Aorta (tissue), 5 donors: ENCODE measurements around the gene SMIM45.
A peak's percentile ranks its signal among the peaks of the same experiment; 100 is the strongest.

Source experiments
- ATAC-seq: fragments of 200-7000 bp; cut with Tn5 transposase; one replicate; pipeline ENCODE4 v1.9.1; 2022; ENCODE audit warnings: moderate library complexity; ENCODE audit not compliant: low FRiP score
- DNase-seq, 2 donors: peaks; one replicate each; pipeline ENCODE4 v3.0.0-alpha.2; 2020
- H3K27ac ChIP-seq, 2 donors: one replicate each; pipeline ENCODE4 v1.5.1; 2013; ENCODE audit warnings: low read length in 2 of 2, mild to moderate bottlenecking in 2 of 2, moderate library complexity in 2 of 2, control low read depth in 1 of 2, inconsistent platforms in 1 of 2, low read depth in 1 of 2
- H3K27me3 ChIP-seq, 2 donors: one replicate each; pipeline ENCODE4 v1.6.1; 2013; ENCODE audit warnings: control low read depth in 1 of 2, low read length in 1 of 2, mild to moderate bottlenecking in 1 of 2, moderate library complexity in 1 of 2; ENCODE audit not compliant: insufficient read depth in 2 of 2, control insufficient read depth in 1 of 2
- H3K36me3 ChIP-seq, 2 donors: one replicate each; pipeline ENCODE4 v1.6.1; 2013; ENCODE audit warnings: control low read depth in 1 of 2, low read length in 1 of 2, mild to moderate bottlenecking in 1 of 2; ENCODE audit not compliant: insufficient read depth in 2 of 2, control insufficient read depth in 1 of 2
- H3K4me1 ChIP-seq, 2 donors: one replicate each; pipeline ENCODE4 v1.6.1; 2013; ENCODE audit warnings: low read length in 2 of 2, control low read depth in 1 of 2, mild to moderate bottlenecking in 1 of 2, moderate library complexity in 1 of 2; ENCODE audit not compliant: insufficient read depth in 2 of 2, control insufficient read depth in 1 of 2
- H3K4me3 ChIP-seq, 2 donors: one replicate each; pipeline ENCODE4 v1.5.1; 2013; ENCODE audit warnings: low read length in 2 of 2, control low read depth in 1 of 2, mild to moderate bottlenecking in 1 of 2
- H3K9me3 ChIP-seq: one replicate; pipeline ENCODE4 v1.6.1; 2013; ENCODE audit warnings: mild to moderate bottlenecking, low read length; ENCODE audit not compliant: control insufficient read depth
- whole genome bisulfite sequencing, 2 donors: extraction: QIAGEN DNeasy Blood & Tissue Kit; methylation state at CpG; one replicate each; pipeline ENCODE4 v1.1.7; 2013; 5-methylcytosine and 5-hydroxymethylcytosine counted together
- intact Hi-C, 2 donors: fragments of 100-400 bp; cut with DNase I; formaldehyde crosslinking; loops; one replicate each; pipeline versions ENCODE4 v1.14.2 to v1.15.0; 2022
- donor health status: healthy with polysubstance abuse.
- donor health status: Bipolar disorder and iron deficiency.
- donor health status: DM: no; HTN: no; CAD: no.
- donor health status: DM: no; HTN: no; CAD: no.
- donor health status: DM: yes; HTN: yes; CAD: no.

SMIM45 gene

GRCh38 chr22:41932353-41932752 lies 19.6 kb upstream of the SMIM45 start:
- intact Hi-C loops: no loop called here
- Histone ChIP-seq H3K4me1 (no peaks in the 10 kb centered on the region), H3K27me3 (no peaks in the 10 kb centered on the region), H3K4me3 (no peak overlapping the region), H3K9me3 (no peaks in the 10 kb centered on the region), H3K36me3 (no peaks in the 10 kb centered on the region), H3K27ac (no peak overlapping the region)
- WGBS, 2 donors: 97 to 99% methylated on average over 12 of the region's 12 CpGs
- DNase-seq (no peak), ATAC-seq (no peak)

- ATAC-seq: no peak
- no peaks in the 10 kb centered on the region for H3K36me3 ChIP-seq
- no peak overlapping the region for H3K4me3 ChIP-seq
- no peaks in the 10 kb centered on the region for H3K27me3 ChIP-seq
- WGBS, 2 donors: 89% methylated on average over 16 of the region's 16 CpGs
- intact Hi-C loops: loop anchor here in 1 of 2 donors (2.0 kb wide), 1 partner anchor 55 kb away; no protein-coding TSS in a partner anchor
- no peak overlapping the region for H3K27ac ChIP-seq
- no peak for DNase-seq
- no peaks in the 10 kb centered on the region for H3K4me1 ChIP-seq
- H3K9me3 ChIP-seq: no peaks in the 10 kb centered on the region
Observed at GRCh38 chr22:41933411-41934177, 18.4 kb upstream of the SMIM45 start.

- Histone ChIP-seq H3K36me3 (no peaks in the 10 kb centered on the region), H3K4me3 (no peak overlapping the region), H3K27me3 (no peaks in the 10 kb centered on the region), H3K27ac (no peak overlapping the region), H3K4me1 (no peaks in the 10 kb centered on the region), H3K9me3 (no peaks in the 10 kb centered on the region)
- 96 to 97% methylated on average over 17 of the region's 17 CpGs for WGBS, 2 donors
- intact Hi-C loops: loop anchor here in 1 of 2 donors (2.0 kb wide), 1 partner anchor 54 kb away; no protein-coding TSS in a partner anchor
- no peak for ATAC-seq
- peak; percentile 47 to 55 for DNase-seq
Observed at GRCh38 chr22:41934284-41935014, 17.5 kb upstream of the SMIM45 start.

GRCh38 chr22:41935015-41935351 lies 17.0 kb upstream of the SMIM45 start:
- Histone ChIP-seq H3K4me1 (no peaks in the 10 kb centered on the region), H3K36me3 (no peaks in the 10 kb centered on the region), H3K27me3 (no peaks in the 10 kb centered on the region), H3K27ac (no peak overlapping the region), H3K9me3 (no peaks in the 10 kb centered on the region), H3K4me3 (no peak overlapping the region)
- intact Hi-C loops: loop anchor here in 1 of 2 donors (2.0 kb wide), 1 partner anchor 54 kb away; no protein-coding TSS in a partner anchor
- 80 to 84% methylated on average over 4 of the region's 4 CpGs for WGBS, 2 donors
- no peak for ATAC-seq
- DNase-seq: peak in 1 of 2 donors; percentile 47

GRCh38 chr22:41935509-41935908 lies 16.4 kb upstream of the SMIM45 start:
- no peak for DNase-seq
- no peaks in the 10 kb centered on the region for H3K4me1 ChIP-seq
- H3K4me3 ChIP-seq: no peak overlapping the region
- WGBS, 2 donors: 95 to 96% methylated on average over 9 of the region's 9 CpGs
- no peak for ATAC-seq
- no peak overlapping the region for H3K27ac ChIP-seq
- intact Hi-C loops: loop anchor here in 1 of 2 donors (2.0 kb wide), 1 partner anchor 53 kb away; no protein-coding TSS in a partner anchor
- no peaks in the 10 kb centered on the region for H3K27me3 ChIP-seq
- no peaks in the 10 kb centered on the region for H3K36me3 ChIP-seq
- H3K9me3 ChIP-seq: no peaks in the 10 kb centered on the region

GRCh38 chr22:41936894-41937169 lies 15.1 kb upstream of the SMIM45 start:
- Histone ChIP-seq H3K27me3 (no peaks in the 10 kb centered on the region), H3K36me3 (no peaks in the 10 kb centered on the region), H3K4me1 (no peaks in the 10 kb centered on the region), H3K27ac (no peak overlapping the region), H3K9me3 (no peaks in the 10 kb centered on the region), H3K4me3 (no peak overlapping the region)
- intact Hi-C loops: no loop called here
- 94 to 95% methylated on average over 2 of the region's 2 CpGs for WGBS, 2 donors
- ATAC-seq (no peak), DNase-seq (no peak)

GRCh38 chr22:41939981-41940831 lies 11.7 kb upstream of the SMIM45 start:
- Histone ChIP-seq H3K27ac (no peak overlapping the region), H3K4me1 (no peaks in the 10 kb centered on the region), H3K36me3 (no peaks in the 10 kb centered on the region), H3K9me3 (no peaks in the 10 kb centered on the region), H3K27me3 (no peaks in the 10 kb centered on the region), H3K4me3 (no peak overlapping the region)
- WGBS, 2 donors: 87 to 88% methylated on average over 13 of the region's 13 CpGs
- intact Hi-C loops: loop anchor here (2.0 to 5.0 kb wide), 4 partner anchors 118 to 243 kb away; no protein-coding TSS in a partner anchor
- no peak for ATAC-seq
- peak in 1 of 2 donors; percentile 61 for DNase-seq

GRCh38 chr22:41940832-41941765 lies 10.9 kb upstream of the SMIM45 start:
- intact Hi-C loops: loop anchor here (2.0 to 5.0 kb wide), 4 partner anchors 119 to 244 kb away; no protein-coding TSS in a partner anchor
- H3K27me3 ChIP-seq: no peaks in the 10 kb centered on the region
- no peak overlapping the region for H3K27ac ChIP-seq
- H3K9me3 ChIP-seq: no peaks in the 10 kb centered on the region
- DNase-seq: peak; percentile 90 to 92
- WGBS, 2 donors: 38% methylated on average over 13 of the region's 13 CpGs
- peak; percentile 92 for ATAC-seq
- no peaks in the 10 kb centered on the region for H3K4me1 ChIP-seq
- H3K36me3 ChIP-seq: no peaks in the 10 kb centered on the region
- H3K4me3 ChIP-seq: no peak overlapping the region
